HepG2 (cell line): Measurements from ENCODE around the gene PLPPR2. TPM values are rescaled to one million over a fixed set of nuclear protein-coding genes. Genes with fewer than 3 reads are reported as not detected.

Experiments used
- ATM ChIP-seq: fragments of 450-650 bp; IDR thresholded peaks from 2 replicates; pipeline ENCODE4 v1.7.1; 2017; ENCODE audit warnings: mild to moderate bottlenecking, borderline replicate concordance
- EZH2 ChIP-seq: conservative IDR thresholded peaks from 2 replicates; pipeline ENCODE4 v1.6.1; 2012; ENCODE audit warnings: mild to moderate bottlenecking, low read depth, low read length, moderate library complexity
- HNF1A ChIP-seq, 2 experiments: sonication (generic) in 1 of 2; formaldehyde crosslinking in 1 of 2; IDR thresholded peaks; 2 replicates each; pipeline versions ENCODE4 v1.4.0 to v1.6.1; 2016 to 2020; ENCODE audit warnings: borderline replicate concordance in 1 of 2, low read depth in 1 of 2, mild to moderate bottlenecking in 1 of 2, missing genetic modification reagents in 1 of 2
- HNRNPK ChIP-seq: fragments of 200-400 bp; formaldehyde crosslinking; IDR thresholded peaks from 2 replicates; pipeline ENCODE4 v1.6.1; 2018; ENCODE audit warnings: low read length, low read depth, moderate library complexity, mild to moderate bottlenecking; ENCODE audit not compliant: poor library complexity, severe bottlenecking
- IRF9 ChIP-seq: sonication (generic); formaldehyde crosslinking; IDR thresholded peaks from 2 replicates; pipeline ENCODE4 v1.8.0; 2022; ENCODE audit warnings: missing genetic modification reagents, mild to moderate bottlenecking, borderline replicate concordance
- KDM2A ChIP-seq: sonication (generic); formaldehyde crosslinking; IDR thresholded peaks from 2 replicates; pipeline ENCODE4 v1.4.0; 2020; ENCODE audit warnings: low read depth, missing genetic modification reagents, borderline replicate concordance
- KMT2B ChIP-seq: IDR thresholded peaks from 2 replicates; pipeline ENCODE4 v1.6.1; 2016; ENCODE audit warnings: missing genetic modification reagents, missing compliant biosample characterization
- MLLT10 ChIP-seq: sonication (generic); formaldehyde crosslinking; IDR thresholded peaks from 2 replicates; pipeline ENCODE4 v1.4.0; 2020; ENCODE audit warnings: missing genetic modification reagents
- POLR2AphosphoS5 ChIP-seq: IDR thresholded peaks from 2 replicates; pipeline ENCODE4 v1.6.1; 2012; ENCODE audit warnings: low read depth, low read length
- RBFOX2 ChIP-seq: fragments of 200-400 bp; formaldehyde crosslinking; IDR thresholded peaks from 2 replicates; pipeline ENCODE4 v1.6.1; 2017; ENCODE audit warnings: low read depth, mild to moderate bottlenecking, low read length
- SAP130 ChIP-seq: IDR thresholded peaks from 2 replicates; pipeline ENCODE4 v1.6.1; 2016; ENCODE audit warnings: low read depth
- SP5 ChIP-seq: IDR thresholded peaks from 2 replicates; pipeline ENCODE4 v1.6.1; 2016; ENCODE audit warnings: low read depth, borderline replicate concordance
- ZFY ChIP-seq: sonication (generic); formaldehyde crosslinking; IDR thresholded peaks from 2 replicates; pipeline ENCODE4 v1.4.0; 2020; ENCODE audit warnings: missing genetic modification reagents
- ZNF121 ChIP-seq: sonication (generic); formaldehyde crosslinking; IDR thresholded peaks from 2 replicates; pipeline ENCODE4 v1.5.0; 2020; ENCODE audit warnings: mild to moderate bottlenecking, missing genetic modification reagents
- ZNF205 ChIP-seq: IDR thresholded peaks from 2 replicates; pipeline ENCODE4 v1.6.1; 2018; ENCODE audit warnings: missing biosample characterization, missing genetic modification reagents
- ZNF747 ChIP-seq: sonication (generic); formaldehyde crosslinking; IDR thresholded peaks from 2 replicates; pipeline ENCODE4 v1.8.1; 2023; ENCODE audit warnings: missing genetic modification reagents, mild to moderate bottlenecking, borderline replicate concordance
- polyA plus RNA-seq, 8 experiments: library from polyadenylated mRNA; depleted of rRNA in 3 of 8; stranded (reverse) in 7 of 8; unstranded in 1 of 8; fragments of >200 nt; fragmentation: Illumina TruSeq in 4 of 8; extraction: Trizol in 4 of 8; gene quantifications; 2 replicates each; pipeline versions ENCODE4 v1.2.1 to v1.2.3, GENCODE V29; 2011 to 2016; ENCODE audit warnings: low read depth in 4 of 8, missing spikeins in 1 of 8, mixed read lengths in 1 of 8; ENCODE audit not compliant: insufficient read depth in 1 of 8
- total RNA-seq, 5 experiments: library from RNA; depleted of rRNA; stranded (reverse); fragments of >200 nt; fragmentation: Illumina TruSeq; extraction: Trizol; gene quantifications; 2 replicates each; pipeline ENCODE4 v1.2.3, GENCODE V29; 2016; ENCODE audit warnings: low read depth in 1 of 5
- TF ChIP-seq, protein P1 (sequence below): sonication (generic); formaldehyde crosslinking; IDR thresholded peaks from 2 replicates; pipeline ENCODE4 v1.4.0; 2020; ENCODE audit warnings: mild to moderate bottlenecking, missing genetic modification reagents
- TF ChIP-seq, protein P2 (sequence below): sonication (generic); formaldehyde crosslinking; conservative IDR thresholded peaks from 2 replicates; pipeline ENCODE4 v1.8.0; 2022; ENCODE audit warnings: mild to moderate bottlenecking, moderate library complexity, missing genetic modification reagents

PLPPR2 gene
- total and polyA plus RNA-seq, 2 of the 13 experiments (the other 11 are each of a cell fraction or from before 2014, with no cell fraction given) = 1.5 to 2.1 TPM

DNA sequence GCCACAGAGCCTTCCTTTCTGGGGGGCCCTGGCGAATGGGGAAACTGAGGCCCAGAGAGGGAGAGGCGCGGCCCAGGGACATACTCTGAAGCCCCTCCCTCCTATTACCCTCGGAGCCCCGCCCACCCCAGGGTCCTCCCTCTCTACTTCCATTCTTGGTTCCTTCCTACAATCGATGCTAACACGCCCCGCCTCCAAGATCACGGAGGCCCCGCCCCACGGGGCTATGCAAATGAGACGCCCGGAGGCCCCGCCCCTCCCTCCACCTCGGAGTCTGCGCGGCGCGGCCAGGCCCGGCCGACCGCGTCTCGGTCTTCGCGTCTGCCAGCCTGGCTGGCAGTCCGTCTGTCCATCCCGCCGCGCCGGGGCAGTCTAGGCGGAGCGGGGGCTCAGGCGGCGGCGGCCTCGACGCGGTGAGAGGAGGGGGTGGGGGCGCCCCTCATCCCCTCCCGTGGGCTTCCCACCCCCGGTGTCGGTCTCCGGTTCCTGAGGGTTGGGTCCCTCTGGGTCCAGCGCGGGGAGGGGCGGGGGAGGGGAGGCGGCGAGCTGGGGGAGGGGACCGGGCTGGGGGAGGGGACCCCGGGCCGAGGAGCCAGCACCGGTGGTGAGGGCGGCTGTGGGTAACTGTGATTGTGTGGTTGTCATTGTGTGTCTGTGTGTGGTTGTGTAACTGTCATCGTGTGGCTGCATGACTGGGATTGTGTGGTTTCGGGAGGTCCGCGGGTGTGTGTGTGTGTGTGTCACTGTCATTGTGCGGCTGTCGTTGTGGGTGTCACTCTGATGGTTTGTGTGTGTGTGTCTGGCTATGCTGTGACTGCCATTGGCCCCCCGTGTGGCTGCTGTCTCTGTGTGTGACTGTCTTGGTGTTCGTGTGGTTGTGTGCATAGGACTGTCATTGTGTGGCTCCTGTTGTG is at the start of gene PLPPR2 (continued):
- no peak for TF ChIP-seq KMT2B (CRISPR knock-in tag)
- TF ChIP-seq ZNF205 (CRISPR knock-in tag) = no peak
- TF ChIP-seq IRF9 = 0 out of 2 replicates have a peak, but pooled peaks have one; percentile 11
- peak; percentile 40 for TF ChIP-seq HNRNPK
- TF ChIP-seq ZNF747 (CRISPR knock-in tag) = peak; percentile 54; the same call in 1 of the 2 replicates
- TF ChIP-seq, protein P1, sequence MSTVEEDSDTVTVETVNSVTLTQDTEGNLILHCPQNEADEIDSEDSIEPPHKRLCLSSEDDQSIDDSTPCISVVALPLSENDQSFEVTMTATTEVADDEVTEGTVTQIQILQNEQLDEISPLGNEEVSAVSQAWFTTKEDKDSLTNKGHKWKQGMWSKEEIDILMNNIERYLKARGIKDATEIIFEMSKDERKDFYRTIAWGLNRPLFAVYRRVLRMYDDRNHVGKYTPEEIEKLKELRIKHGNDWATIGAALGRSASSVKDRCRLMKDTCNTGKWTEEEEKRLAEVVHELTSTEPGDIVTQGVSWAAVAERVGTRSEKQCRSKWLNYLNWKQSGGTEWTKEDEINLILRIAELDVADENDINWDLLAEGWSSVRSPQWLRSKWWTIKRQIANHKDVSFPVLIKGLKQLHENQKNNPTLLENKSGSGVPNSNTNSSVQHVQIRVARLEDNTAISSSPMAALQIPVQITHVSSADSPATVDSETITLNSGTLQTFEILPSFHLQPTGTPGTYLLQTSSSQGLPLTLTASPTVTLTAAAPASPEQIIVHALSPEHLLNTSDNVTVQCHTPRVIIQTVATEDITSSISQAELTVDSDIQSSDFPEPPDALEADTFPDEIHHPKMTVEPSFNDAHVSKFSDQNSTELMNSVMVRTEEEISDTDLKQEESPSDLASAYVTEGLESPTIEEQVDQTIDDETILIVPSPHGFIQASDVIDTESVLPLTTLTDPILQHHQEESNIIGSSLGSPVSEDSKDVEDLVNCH (CRISPR knock-in tag) = no peak
- TF ChIP-seq, protein P2, sequence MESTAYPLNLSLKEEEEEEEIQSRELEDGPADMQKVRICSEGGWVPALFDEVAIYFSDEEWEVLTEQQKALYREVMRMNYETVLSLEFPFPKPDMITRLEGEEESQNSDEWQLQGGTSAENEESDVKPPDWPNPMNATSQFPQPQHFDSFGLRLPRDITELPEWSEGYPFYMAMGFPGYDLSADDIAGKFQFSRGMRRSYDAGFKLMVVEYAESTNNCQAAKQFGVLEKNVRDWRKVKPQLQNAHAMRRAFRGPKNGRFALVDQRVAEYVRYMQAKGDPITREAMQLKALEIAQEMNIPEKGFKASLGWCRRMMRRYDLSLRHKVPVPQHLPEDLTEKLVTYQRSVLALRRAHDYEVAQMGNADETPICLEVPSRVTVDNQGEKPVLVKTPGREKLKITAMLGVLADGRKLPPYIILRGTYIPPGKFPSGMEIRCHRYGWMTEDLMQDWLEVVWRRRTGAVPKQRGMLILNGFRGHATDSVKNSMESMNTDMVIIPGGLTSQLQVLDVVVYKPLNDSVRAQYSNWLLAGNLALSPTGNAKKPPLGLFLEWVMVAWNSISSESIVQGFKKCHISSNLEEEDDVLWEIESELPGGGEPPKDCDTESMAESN (CRISPR knock-in tag) = 0 out of 2 replicates have a peak, but pooled peaks have one; percentile 54
- TF ChIP-seq KDM2A = peak; percentile 74
- no peak for TF ChIP-seq HNF1A (IDR thresholded peaks at IDR 0.05; ENCODE audit: low read depth)
- 0 out of 2 replicates have a peak, but pooled peaks have one; percentile 25 for TF ChIP-seq HNF1A (CRISPR knock-in tag; IDR thresholded peaks at IDR 0.05; ENCODE audit: borderline replicate concordance)
- no peak for TF ChIP-seq EZH2
- TF ChIP-seq SAP130 (CRISPR knock-in tag) = peak; percentile 25; the same call in 1 of the 2 replicates
- peak; percentile 55 for TF ChIP-seq RBFOX2
- TF ChIP-seq ZFY (CRISPR knock-in tag) = peak; percentile 67
- no peak for TF ChIP-seq SP5 (CRISPR knock-in tag)
- TF ChIP-seq ATM = peak; percentile 18; the same call in 1 of the 2 replicates
- no peak for TF ChIP-seq MLLT10 (CRISPR knock-in tag)
- peak; percentile 21; the same call in 1 of the 2 replicates for TF ChIP-seq POLR2AphosphoS5
- no peak for TF ChIP-seq ZNF121 (CRISPR knock-in tag)
